NCI-H1930 (cell line): ENCODE data around the gene RELT.
A peak's percentile ranks its signal among the peaks of the same experiment; 100 is the strongest.

ENCODE experiments used
- DNase-seq, 2 experiments: peaks; one replicate each; lab custom pipeline; 2025; lab: John Stamatoyannopoulos, UW

Gene RELT

DNA sequence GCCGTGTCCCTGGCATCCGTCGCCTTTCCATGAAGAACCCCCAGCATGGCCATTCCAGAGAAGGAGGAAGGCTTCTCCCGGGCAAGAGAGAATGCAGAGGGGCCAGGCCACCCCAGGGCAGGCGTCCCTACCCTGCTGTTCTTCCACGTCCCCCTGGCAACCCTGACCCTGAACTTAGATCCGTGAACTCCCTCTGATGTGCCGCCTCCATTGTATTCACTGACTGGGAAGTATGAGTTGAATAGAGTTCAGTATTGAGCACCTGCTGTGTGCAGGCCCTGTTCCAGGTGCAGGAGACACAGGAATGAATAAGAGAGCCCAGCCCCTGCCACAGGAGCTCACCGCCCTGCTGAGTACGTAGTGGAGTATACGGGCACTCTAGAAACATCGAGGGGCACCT is 29.1 kb upstream of the RELT start:
- DNase-seq: no peak

DNA sequence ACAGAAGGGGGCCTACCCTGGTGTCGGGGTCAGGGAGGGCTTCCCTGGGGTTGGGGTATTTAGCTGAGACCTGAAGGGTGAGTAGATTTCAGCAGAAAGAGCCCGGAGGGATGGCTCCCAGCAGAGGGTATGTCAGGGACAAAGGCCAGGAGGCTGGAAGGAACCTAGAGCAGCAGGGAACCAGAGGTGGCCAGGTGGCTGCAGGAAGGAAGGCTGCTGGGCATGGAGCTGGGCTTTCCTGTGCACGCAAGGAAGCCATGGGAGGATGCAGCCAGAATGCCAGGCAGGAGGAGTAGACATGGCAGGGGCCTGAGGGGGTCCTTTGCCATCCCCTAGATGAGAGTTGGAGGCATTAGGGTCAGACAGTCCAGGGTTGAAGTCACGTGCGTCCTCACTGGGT is 27.4 kb upstream of the RELT start:
- no peak for DNase-seq

DNA sequence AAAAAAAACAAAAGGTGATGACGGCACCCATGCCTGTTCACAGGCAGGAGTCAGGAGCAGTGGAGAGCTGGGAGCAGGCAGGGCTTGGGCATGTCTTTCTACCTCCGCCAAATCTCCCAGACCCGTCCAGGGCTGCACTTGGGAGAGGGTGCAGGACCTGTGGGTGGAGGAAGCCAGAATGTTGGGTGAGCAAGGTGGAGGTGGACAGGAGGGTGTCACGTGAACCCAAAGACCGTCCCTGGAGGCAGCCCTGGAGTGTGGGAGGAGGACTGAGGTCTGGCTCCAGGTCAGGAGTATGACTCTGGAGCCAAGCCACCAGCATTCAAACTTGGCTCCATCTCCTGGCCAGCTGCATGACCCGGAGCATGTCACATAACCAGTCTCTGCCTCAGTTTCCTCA is 26.6 kb upstream of the RELT start:
- no peak for DNase-seq

DNA sequence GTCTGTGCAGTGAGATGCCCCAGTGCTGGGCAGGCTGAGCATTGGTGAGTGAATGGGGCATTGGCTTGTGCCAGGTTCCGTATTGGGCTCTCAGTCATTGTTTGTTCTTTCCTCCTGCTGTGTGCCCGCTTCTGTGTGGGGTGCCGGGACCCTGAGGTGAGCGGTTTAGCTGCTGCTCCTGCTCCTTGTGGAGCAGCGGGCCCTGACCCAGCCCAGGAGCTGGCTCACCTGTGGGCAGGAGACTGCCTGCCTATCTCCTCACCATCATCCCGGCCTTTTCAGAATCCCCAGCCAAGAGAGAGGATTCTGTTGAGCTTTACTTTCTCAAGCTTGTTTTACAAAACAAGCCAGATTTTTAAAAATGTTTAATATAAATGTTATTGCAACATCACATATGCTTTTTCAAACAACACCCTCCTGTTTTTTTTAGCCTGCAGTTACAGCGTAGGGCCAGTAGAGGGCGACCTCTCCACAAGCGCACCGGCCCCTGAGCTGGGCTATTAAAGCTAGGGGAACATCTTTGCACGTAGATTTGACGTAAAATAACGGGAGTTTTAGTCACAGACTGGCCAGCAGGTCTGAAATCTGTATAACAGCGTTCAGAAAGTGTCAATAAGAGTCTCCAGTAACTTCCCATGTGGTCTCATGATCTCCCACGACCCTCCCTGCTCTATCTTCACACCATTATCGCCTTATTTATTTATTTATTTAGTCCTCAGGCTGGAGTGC is 25.1 kb upstream of the RELT start:
- DNase-seq: peak in 1 of 2 experiments; percentile 54

DNA sequence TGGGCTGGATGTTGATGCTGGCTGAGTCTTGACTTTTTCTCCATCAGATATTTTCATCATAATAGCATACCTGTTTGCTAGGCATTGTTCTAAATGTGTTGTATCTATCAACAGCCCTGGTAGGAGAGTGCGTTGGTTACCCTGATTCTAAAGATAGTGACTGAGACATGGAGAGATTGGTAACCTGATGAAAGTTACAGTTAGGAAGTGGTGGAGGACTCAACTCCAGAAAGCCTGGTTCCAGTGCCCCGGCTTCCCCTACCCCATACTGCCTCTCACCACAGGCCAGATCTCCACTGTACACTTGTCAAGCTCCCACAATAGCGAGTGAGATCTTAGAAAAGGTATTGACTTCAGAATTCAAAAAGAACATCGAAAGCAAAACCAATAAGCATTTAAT is 22.8 kb upstream of the RELT start:
- DNase-seq: no peak

DNA sequence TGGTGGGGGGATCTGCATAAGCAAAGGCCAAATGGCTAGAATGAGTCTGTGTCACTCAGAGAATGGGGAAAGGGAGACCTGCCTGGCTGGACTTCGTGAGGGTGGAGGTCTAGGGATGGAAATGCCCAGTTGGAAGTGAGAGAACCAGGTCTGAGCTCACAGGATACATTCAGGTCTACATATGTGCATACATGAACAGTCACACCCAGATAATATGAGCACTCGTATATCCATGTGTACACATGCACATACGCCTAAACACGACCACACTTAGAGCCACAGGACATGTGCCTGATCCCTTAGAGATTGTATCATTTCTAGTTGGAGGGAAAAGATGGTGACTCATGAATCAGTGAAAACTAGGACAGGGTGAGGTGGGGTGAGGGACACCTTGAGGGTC is 21.1 kb upstream of the RELT start:
- DNase-seq: no peak

DNA sequence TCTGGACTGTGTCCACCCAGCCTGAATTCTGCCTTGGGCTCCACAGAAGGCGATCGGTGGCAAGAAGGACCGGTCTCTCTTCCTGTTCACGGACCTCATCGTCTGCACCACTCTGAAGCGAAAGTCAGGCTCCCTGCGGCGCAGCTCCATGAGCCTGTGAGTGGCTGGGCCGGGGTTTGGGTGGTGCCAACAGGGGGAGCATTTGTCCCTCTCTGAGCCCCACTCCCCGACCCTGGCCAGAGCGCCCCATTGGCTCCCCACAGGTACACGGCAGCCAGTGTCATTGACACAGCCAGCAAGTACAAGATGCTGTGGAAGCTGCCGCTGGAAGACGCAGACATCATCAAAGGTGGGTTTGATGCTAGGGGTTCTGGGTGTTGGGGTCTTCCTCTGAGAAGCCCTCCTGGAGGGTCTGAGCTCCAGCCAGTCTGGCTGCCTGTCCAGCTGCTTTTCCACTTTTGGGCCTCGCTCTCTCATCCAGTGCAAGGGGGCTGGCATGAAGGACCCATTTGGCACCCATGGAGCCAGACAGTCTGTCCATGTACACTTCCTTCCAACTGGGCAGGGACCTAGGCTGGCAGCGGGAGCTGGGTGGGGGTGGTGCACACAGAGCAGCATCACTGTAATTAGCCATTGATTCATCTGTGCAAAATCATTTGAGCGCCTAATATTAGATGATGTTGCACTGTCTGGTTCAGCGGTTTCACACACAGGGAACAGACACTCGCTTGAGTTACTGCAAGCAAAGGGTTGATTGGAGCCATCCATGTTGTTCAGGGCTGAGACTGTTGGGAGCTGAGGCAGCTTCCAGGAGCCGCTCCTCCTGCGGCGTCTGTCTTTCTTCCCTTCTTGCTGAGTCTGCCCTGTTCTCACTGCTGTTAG is 19.0 kb upstream of the RELT start:
- DNase-seq: no peak

DNA sequence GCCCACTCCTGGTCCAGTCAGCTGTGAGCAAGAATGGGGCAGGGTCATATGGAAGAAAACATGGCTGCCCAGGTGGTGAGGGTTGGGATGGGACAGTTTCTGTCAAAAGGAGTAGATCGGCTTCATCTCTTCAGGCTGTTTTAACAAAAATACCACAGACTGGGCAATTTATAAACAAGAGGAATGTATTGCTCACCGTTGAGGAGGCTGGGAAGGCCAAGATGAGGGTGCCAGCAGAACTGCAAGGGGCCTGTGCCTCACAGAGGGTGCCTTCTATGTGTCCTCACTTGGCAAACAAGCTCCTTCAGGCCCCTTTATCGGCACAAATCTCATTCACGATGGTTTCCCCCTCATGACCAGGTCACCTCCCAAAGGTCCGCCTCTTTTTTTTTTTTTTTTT is 18.1 kb upstream of the RELT start:
- no peak for DNase-seq

DNA sequence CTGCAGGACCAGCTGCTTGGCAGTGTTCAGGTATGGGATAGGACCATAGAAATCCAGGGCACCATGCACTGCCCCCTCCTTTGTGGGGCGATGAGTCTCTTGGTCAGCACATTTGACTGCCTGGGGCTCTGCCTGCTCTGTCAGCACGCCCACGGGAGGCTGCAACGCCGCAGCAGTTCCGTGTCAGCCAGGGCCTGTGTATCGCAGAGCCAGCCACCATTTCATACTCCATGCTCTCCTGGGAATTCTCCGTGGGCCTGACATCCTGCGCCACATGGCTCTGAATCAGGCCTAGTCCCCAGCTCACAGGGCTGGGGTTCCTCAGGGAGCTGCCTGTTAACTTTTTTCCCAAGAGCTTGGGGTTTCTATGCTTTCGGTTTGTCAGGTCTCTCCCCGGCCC is 16.9 kb upstream of the RELT start:
- DNase-seq: no peak

DNA sequence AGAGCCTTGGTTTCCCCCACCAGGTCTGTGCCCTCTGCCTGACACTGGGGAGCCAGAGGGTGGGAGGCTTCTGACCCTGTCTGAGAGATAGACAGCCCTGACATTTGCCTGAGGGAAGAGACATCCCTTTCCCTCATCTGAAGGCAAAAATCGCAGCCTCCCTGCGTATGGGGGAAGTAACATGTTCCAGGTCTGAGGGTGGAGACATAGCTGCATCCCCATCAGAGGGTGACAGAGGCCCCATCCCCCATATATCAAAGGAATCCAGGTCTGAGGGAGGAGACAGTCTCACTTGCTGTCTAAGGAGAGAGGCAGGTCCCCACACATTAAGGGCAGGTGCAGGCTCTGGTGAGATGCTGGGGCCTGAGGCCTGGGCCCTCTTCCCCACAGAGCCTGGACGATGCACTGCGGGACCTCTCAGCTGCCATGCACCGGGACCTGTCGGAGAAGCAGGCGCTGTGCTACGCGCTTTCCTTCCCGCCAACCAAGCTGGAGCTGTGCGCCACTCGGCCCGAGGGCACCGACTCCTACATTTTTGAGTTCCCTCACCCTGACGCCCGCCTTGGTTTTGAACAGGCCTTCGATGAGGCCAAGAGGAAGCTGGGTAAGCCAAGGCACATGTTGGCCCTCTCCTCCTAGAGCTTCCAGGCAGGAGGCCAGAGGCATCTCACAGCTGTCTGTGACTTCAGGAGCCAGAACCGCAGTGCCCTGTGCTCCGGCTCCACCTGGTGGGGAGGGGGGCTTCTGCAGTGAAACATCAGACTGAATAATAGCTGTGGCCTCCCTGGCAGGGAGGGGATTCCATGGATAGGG is 16.1 kb upstream of the RELT start:
- peak in 1 of 2 experiments; percentile 21 for DNase-seq

DNA sequence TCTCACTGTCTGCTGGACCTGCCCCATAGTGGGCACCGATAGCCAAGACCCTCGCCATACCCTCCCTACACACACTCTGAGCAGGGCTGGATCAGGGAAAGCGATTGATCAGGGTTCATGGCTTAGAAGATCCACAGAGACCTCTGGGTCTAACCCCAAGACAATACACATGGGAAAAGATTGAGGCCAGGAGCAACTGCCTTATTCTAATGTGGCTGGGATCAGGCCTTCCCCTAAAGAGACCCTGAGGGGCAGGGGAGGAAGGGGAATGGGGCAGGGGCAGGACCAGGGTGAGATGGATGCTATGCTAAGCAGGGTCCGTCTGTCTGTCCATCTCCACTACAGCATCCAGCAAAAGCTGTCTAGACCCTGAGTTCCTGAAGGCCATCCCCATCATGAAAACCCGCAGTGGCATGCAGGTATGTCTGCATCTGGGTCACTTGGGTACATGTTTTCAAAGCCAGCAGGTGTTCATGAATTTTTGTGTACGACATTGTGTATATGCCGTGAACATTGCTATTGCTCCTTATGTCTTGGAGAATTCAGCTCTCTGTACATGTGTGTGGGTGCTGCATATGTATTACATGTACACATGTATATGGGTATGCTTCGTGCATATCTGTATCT is 15.3 kb upstream of the RELT start:
- no peak for DNase-seq

DNA sequence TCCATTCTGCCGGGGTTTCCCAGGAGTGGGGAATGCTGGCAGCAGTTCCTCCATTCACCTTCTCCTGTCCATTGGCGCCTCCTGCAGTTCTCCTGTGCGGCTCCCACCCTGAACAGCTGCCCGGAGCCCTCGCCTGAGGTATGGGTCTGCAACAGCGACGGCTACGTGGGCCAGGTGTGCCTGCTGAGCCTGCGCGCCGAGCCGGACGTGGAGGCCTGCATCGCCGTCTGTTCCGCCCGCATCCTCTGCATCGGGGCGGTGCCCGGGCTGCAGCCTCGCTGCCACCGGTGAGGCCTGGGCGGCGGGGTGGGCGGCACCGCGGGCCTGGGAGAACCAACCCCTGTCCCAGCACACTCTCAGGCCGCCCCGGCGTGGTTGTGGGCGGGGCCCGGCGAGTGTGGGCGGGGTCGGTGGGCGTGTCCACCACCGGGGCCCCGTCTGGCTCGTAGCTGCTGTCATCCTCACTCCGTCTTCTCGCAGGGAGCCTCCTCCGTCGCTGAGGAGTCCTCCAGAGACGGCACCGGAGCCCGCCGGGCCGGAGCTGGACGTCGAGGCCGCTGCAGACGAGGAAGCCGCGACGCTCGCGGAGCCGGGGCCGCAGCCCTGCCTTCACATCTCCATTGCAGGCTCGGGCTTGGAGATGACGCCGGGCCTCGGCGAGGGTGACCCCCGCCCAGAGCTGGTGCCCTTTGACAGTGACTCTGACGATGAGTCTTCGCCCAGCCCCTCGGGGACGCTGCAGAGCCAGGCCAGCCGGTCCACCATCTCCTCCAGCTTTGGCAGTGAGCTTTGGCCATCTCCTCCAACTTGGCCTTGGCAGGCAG is 14.0 kb upstream of the RELT start:
- DNase-seq: no peak

DNA sequence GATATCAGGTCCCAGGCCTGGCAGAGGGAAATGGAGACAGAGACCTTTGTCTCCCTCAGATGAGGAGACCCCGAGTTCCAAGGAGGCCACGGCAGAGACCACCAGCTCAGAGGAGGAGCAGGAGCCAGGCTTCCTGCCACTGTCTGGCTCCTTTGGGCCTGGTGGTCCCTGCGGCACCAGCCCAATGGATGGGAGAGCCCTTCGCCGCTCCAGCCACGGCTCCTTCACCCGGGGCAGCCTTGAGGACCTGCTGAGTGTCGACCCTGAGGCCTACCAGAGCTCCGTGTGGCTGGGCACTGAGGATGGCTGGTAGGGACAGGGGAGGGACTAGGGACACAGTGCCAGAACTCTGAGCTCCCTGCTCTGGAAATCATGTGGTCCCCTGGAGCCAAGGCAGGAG is 13.1 kb upstream of the RELT start:
- DNase-seq: no peak

DNA sequence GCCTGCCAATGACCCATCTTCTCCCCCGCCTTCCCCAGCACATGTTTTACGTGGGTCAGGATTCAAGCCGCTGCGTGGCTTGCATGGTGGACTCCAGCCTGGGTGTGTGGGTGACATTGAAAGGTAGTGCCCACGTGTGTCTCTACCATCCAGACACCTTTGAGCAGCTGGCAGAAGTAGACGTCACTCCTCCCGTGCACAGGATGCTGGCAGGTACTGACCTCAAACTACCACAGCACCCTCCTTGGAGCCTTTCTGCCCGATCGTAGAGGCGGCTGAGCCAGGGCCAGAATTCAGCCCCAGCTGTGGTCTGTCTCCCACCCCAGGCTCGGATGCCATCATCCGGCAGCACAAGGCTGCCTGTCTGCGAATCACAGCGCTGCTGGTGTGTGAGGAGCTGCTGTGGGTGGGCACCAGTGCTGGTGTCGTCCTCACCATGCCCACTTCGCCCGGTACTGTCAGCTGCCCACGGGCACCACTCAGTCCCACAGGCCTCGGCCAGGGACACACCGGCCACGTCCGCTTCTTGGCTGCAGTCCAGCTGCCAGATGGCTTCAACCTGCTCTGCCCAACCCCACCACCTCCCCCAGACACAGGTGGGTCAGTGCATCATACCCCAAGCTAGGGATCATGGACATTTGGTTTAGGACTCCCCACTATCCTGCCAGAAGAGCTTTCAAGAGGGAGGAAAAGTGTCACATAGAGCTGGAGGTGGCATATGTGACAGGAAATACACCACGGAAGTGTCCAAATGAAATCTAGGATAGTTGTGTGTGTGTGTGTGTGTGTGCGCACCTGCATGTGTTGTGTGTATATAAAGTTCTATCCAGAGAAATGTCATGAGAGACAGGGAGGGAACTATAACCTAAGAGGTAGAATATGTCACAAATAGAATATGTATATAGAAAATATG is 10.6 kb upstream of the RELT start:
- DNase-seq: no peak

DNA sequence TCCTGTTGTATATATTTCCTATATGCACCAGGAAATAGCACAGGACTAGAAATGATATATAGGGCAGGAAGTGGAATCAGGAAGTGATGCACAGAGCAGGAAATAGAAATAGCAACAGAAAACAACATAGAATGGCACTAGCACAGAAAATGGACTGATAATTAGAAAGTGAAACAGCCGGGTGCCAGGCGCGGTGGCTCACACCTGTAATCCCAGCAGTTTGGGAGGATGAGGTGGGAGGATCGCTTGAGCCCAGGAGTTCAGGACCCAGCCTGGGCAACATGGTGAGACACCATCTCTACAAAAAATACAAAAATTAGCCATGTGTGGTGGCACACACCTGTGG is 10.0 kb upstream of the RELT start:
- no peak for DNase-seq

DNA sequence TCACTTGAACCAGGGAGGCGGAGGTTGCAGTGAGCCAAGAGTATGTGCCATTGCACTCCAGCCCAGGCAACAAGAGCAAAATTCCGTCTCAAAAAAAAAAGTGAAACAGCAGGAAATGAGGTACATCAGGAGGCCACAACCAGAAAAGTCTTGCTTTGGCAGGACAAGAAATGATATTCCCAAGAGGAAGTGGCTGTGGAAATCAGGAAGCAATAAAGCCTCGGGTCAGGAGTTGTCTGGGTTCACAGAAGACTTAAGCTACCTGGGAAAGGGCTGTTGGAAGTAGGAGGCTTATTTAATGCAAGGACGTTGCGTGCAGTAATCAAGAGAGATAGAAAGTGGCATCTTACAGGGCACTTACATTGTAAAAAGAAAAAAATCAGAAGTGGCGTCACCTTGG is 9.2 kb upstream of the RELT start:
- DNase-seq: no peak

DNA sequence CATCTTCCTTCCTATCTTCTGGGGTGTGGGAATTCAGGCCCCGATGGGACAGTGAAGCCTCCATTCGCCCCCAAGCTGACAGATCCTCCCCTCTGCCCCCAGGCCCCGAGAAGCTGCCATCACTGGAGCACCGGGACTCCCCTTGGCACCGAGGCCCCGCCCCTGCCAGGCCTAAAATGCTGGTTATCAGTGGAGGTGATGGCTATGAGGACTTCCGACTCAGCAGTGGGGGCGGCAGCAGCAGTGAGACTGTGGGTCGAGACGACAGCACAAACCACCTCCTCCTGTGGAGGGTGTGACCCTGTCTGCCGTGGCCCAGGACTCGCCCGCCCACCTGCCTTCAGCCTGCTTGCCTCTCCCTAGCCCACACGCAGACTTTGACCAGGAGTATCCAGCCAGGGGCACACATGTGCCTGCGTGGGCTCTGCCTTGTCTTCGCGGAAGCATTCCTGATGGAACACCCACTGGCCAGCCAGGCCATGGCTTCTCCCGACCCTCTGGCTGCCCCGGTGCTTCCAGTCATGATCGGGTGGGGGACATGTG is 8.6 kb upstream of the RELT start:
- DNase-seq: no peak

DNA sequence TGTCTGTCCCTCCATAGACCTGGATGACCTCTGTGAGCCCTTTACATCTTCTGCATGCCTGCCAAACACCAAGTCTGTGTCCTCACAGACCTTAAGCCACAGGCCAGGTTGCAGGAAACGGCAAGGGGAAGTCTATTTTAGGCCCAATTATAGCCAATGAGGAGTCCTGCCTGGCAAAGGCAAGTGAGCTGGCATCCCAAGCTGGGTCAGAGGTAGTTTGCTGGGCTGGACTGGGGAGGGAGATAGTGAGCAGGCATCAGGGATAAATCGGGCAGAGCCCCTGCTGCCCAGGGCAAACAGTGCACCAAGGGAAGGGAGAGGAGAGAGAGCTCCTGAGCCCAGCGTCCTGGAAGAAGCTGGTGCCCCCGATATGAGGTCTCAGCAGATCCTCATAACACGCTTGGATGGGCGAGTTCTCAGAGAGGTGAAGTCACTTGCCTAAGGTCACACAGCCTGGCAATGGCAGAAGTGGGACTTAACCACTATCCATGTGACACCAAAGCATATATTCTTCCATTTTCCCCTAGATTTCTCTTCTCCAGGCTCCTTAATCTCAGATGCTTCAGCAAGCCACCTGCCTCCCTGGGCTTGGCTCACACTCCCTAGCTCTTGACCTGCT is 3.7 kb upstream of the RELT start:
- DNase-seq: no peak

DNA sequence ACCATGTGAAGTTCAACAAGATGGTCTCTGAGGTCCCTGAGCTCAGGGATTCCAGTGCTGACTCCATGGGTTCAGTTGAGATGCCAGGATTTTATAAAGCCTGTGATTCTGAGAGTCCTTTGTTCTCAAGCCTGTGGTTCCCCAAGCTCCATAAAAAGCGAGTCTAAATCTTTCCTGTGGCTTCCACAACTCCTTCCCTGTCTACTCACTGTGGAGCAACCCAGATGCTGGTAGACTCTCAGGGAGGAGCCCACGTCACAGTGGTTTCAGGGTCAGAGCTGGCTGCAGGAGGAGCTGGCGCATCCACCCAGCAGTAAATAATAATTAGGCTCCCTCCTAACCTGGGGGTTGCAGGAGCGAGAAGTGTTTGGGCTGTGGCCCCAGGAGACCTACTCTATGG is 2.0 kb upstream of the RELT start:
- DNase-seq: no peak

DNA sequence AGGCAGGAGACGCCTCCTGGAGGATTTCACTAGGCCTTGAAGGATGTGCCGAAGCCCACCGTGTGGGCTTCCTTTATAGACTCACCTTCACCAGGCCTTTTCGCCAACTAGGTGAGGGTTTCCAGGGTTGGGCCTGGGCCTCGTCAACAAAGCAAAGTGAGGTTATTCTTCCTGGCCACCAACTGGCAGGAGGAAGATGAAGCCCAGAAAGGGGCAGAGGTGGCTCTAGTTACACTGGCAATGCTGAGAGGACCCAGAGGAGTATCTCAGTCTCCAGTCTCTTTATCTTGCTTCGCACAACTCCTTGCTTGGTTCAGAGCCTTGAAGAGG is 404 bp upstream of the RELT start:
- DNase-seq: no peak
